B cell (primary cell): ENCODE measurements around the gene ITPKB. TPM values are rescaled to one million over a fixed set of nuclear protein-coding genes. Genes with fewer than 3 reads are reported as not detected.

ENCODE experiments used
- ATAC-seq: fragments of 200-7000 bp; cut with Tn5 transposase; one replicate; pipeline ENCODE4 v1.10.0; 2021; ENCODE audit warnings: low read depth, mild to moderate bottlenecking, moderate number of reproducible peaks, moderate library complexity
- CTCF ChIA-PET: fragments of 350-600 bp; sonication (Branson Sonifier 250); formaldehyde crosslinking; loops from one replicate; lab custom pipeline; 2021; ENCODE audit warnings: antibody characterized with exemption, inconsistent platforms; lab: Charles Lee
- POLR2A ChIA-PET: fragments of 350-600 bp; sonication (Branson Sonifier 250); formaldehyde crosslinking; loops from one replicate; lab custom pipeline; 2021; ENCODE audit warnings: antibody characterized with exemption; lab: Charles Lee
- DNase-seq: peaks from one replicate; pipeline ENCODE4 v3.0.0; 2013
- H2AFZ ChIP-seq: 2 replicates; pipeline ENCODE4 v1.6.1; 2012; ENCODE audit warnings: mild to moderate bottlenecking, low read depth, low read length; ENCODE audit not compliant: insufficient read depth, poor library complexity, severe bottlenecking
- H3K27ac ChIP-seq, 2 donors: 1 replicate in 1 of 2; 2 replicates in 1 of 2; pipeline ENCODE4 v1.5.1; 2012 to 2013; ENCODE audit warnings: low read length in 2 of 2, mild to moderate bottlenecking in 2 of 2, moderate library complexity in 1 of 2
- H3K27me3 ChIP-seq, 4 experiments: fragments of 200-600 bp in 1 of 4; sonication (generic) in 1 of 4; replicated peaks in 1 of 4; 1 replicate in 2 of 4; 2 replicates in 2 of 4; pipeline versions ENCODE4 v1.6.1 to v1.7.0; 2013 to 2016; ENCODE audit warnings: low read length in 3 of 4, mild to moderate bottlenecking in 2 of 4, mixed read lengths in 1 of 4, moderate library complexity in 1 of 4; ENCODE audit not compliant: insufficient read depth in 4 of 4, control insufficient read depth in 3 of 4; ENCODE audit errors: control extremely low read depth in 1 of 4
- H3K36me3 ChIP-seq, 2 experiments: replicated peaks in 1 of 2; 1 replicate in 1 of 2; 2 replicates in 1 of 2; pipeline versions ENCODE4 v1.6.1 to v1.7.1; 2013; ENCODE audit warnings: low read length in 1 of 2; ENCODE audit not compliant: insufficient read depth in 2 of 2, control insufficient read depth in 1 of 2; ENCODE audit errors: control extremely low read depth in 1 of 2, extremely low read depth in 1 of 2
- H3K4me1 ChIP-seq, 2 donors: fragments of 200-600 bp in 1 of 2; sonication (generic) in 1 of 2; 1 replicate in 1 of 2; 2 replicates in 1 of 2; pipeline versions ENCODE4 v1.5.1 to v1.6.1; 2013 to 2017; ENCODE audit warnings: low read length in 2 of 2; ENCODE audit not compliant: control insufficient read depth in 2 of 2, insufficient read depth in 2 of 2
- H3K4me2 ChIP-seq: replicated peaks from 2 replicates; pipeline ENCODE3; 2012; ENCODE audit warnings: mild to moderate bottlenecking, low read depth, low read length; ENCODE audit not compliant: poor library complexity, severe bottlenecking
- H3K4me3 ChIP-seq, 5 experiments: fragments of 200-600 bp in 1 of 5; sonication (generic) in 1 of 5; 1 replicate in 3 of 5; 2 replicates in 2 of 5; pipeline versions ENCODE4 v1.5.1 to v1.7.0; 2011 to 2016; ENCODE audit warnings: low read length in 4 of 5, mild to moderate bottlenecking in 4 of 5, low read depth in 2 of 5, control low read depth in 1 of 5, moderate library complexity in 1 of 5; ENCODE audit not compliant: insufficient read depth in 1 of 5; ENCODE audit errors: control extremely low read depth in 1 of 5, extremely low read depth in 1 of 5
- H3K79me2 ChIP-seq: fragments of 200-600 bp; sonication (generic); one replicate; pipeline ENCODE4 v1.6.0; 2016; ENCODE audit warnings: low read length; ENCODE audit not compliant: control insufficient read depth, insufficient read depth
- H3K9ac ChIP-seq: fragments of 200-600 bp; sonication (generic); 2 replicates; pipeline ENCODE4 v1.6.1; 2017; ENCODE audit warnings: mild to moderate bottlenecking, low read length, moderate library complexity
- H3K9me3 ChIP-seq, 3 donors: one replicate each; pipeline versions ENCODE4 v1.6.1 to v1.7.1; 2013; ENCODE audit warnings: low read length in 2 of 3; ENCODE audit not compliant: control insufficient read depth in 2 of 3, insufficient read depth in 1 of 3; ENCODE audit errors: control extremely low read depth in 1 of 3
- H4K20me1 ChIP-seq: 2 replicates; pipeline ENCODE4 v1.6.0; 2012; ENCODE audit warnings: mild to moderate bottlenecking, low read length; ENCODE audit not compliant: insufficient read depth, control insufficient read depth, poor library complexity, severe bottlenecking
- H3K27ac Mint-ChIP-seq: one replicate; pipeline ENCODE4 v1.8.0; 2021; ENCODE audit warnings: mixed read lengths
- H3K27me3 Mint-ChIP-seq: one replicate; pipeline ENCODE4 v1.8.0; 2021; ENCODE audit warnings: mixed read lengths
- H3K4me1 Mint-ChIP-seq: one replicate; pipeline ENCODE4 v1.8.0; 2021; ENCODE audit warnings: mixed read lengths
- H3K4me3 Mint-ChIP-seq: one replicate; pipeline ENCODE4 v1.8.0; 2021; ENCODE audit warnings: mixed read lengths
- H3K9me3 Mint-ChIP-seq: one replicate; pipeline ENCODE4 v1.8.0; 2022; ENCODE audit warnings: mixed read lengths; ENCODE audit not compliant: insufficient read depth
- CTCF ChIP-seq: fragments of 200-600 bp; IDR thresholded peaks from one replicate; pipeline ENCODE4 v1.8.0; 2022; ENCODE audit warnings: antibody characterized with exemption, mild to moderate bottlenecking
- EZH2 ChIP-seq: IDR thresholded peaks from 2 replicates; pipeline ENCODE4 v1.6.1; 2012; ENCODE audit warnings: borderline replicate concordance, low read depth, mild to moderate bottlenecking, moderate library complexity, low read length; ENCODE audit not compliant: insufficient read depth, poor library complexity, severe bottlenecking
- WGBS: methylation state at CpG from one replicate; pipeline ENCODE4 v1.1.5; 2013; ENCODE audit warnings: missing lambda C conversion rate; ENCODE audit not compliant: insufficient coverage; 5-methylcytosine and 5-hydroxymethylcytosine counted together
- intact Hi-C: fragments of 100-400 bp; cut with micrococcal nuclease; formaldehyde crosslinking; loops from one replicate; pipeline ENCODE4 v1.10.0; 2022
- polyA minus RNA-seq: library from RNA; depleted of rRNA, polyadenylated mRNA; stranded (reverse); fragments of >200 nt; gene quantifications from 2 replicates; pipeline ENCODE4 v1.2.3, GENCODE V29; 2012
- polyA plus RNA-seq: library from polyadenylated mRNA; depleted of rRNA; stranded (reverse); fragments of >200 nt; gene quantifications from 2 replicates; pipeline ENCODE4 v1.2.3, GENCODE V29; 2012
- total RNA-seq, 2 donors: library from RNA; stranded (reverse); fragments of 120-200 nt in 1 of 2; gene quantifications; 1 replicate in 1 of 2; 2 replicates in 1 of 2; pipeline versions ENCODE4 v1.2.3 to v1.2.4, GENCODE V29; 2013 to 2022

ITPKB gene
- total RNA-seq (93.5 and 99.9 TPM in 2 replicates), polyA plus RNA-seq (21.8 and 28.5 TPM in 2 replicates), polyA minus RNA-seq (32.2 and 56.2 TPM in 2 replicates)
- total RNA-seq (2013), result 31.8 TPM

DNA sequence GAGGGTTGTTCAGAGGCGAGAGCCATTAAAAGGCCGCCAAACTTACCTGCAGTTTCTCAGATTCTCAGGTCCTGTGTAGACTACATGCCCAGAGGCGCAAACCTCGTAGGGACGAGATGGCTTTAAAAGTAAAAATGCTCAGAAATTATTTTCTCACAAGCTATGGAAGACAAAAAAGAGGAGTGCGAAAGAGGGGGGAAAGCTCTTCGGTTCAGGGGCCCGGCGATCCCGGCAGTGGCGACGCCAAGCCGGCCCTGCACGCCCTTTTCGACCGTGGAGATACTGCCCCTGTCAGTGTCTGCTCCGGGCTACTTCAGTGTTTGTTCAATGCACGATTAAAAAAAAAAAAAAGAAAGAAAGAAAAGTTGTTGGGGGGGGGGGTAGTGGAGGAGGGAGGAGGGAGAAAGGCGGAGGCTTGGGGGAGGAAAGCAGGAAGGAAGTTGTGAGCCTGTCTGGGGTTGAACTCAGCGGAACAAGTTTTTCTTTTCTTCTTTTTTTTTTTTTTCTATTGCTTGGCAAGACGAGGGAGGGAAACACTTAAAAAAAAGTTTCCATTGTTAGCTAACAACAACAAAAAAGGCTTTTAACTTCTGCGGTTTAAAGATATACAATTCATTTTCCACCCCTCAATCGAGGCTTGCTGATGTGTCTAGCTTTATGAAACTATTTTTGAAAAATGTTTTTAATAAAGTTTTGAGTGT, at the start of gene ITPKB:
Gene ITPKB (minus strand): TSS at position 288 of the 701 bp plus-strand sequence. CDS start 1,824 bp downstream, outside the sequence.
- Histone ChIP-seq H3K9ac (peak within 1 kb of the TSS; percentile 91), H3K4me2 (peak within 1 kb of the TSS; percentile 92), H2AFZ (peak within 1 kb of the TSS; percentile 83), H3K4me1 (peaks cover 50 to 51% of the 10 kb centered on the region in 2 donors), H3K9me3 (peaks cover 0 to 3% (median 0%) of the 10 kb centered on the region in 3 donors), H3K36me3 (peaks cover 0 to 28% of the 10 kb centered on the region in 2 experiments), H3K27me3 (no peaks in the 10 kb centered on the region), H4K20me1 (peaks cover 31% of the 10 kb centered on the region), H3K79me2 (peaks cover 48% of the 10 kb centered on the region), H3K4me3 (peak within 1 kb of the TSS; percentile 82 to 97 (median 87)), H3K27ac (peak within 1 kb of the TSS; percentile 73 to 78)
- CTCF ChIA-PET, result interaction anchor here (0.7 to 3.1 kb wide), 14 partner anchors 9 to 106 kb away, joined by 3 to 11 read pairs (median 4); no protein-coding TSS in a partner anchor
- DNase-seq, result peak; percentile 80
- Mint-ChIP-seq H3K4me3 (peak within 1 kb of the TSS; percentile 90), H3K27me3 (no peaks in the 10 kb centered on the region), H3K27ac (peak within 1 kb of the TSS; percentile 89), H3K4me1 (peaks cover 48% of the 10 kb centered on the region), H3K9me3 (no peaks in the 10 kb centered on the region)
- peak; percentile 59 for ATAC-seq
- no peak for TF ChIP-seq CTCF
- TF ChIP-seq EZH2, result no peak
- POLR2A ChIA-PET, result interaction anchor here (0.6 to 1.8 kb wide), 7 partner anchors 36 to 113 kb away, joined by 3 to 15 read pairs (median 6); no protein-coding TSS in a partner anchor
- intact Hi-C loops, result loop anchor here (1.0 to 2.0 kb wide), 5 partner anchors 36 to 106 kb away; no protein-coding TSS in a partner anchor
- WGBS, result 1% methylated on average over 16 of the region's 23 CpGs

GRCh38 chr1:226787638-226788037, 48.6 kb upstream of the ITPKB start:
- 100% methylated on average over 5 of the region's 7 CpGs for WGBS
- Mint-ChIP-seq H3K4me1 (peaks cover 4% of the 10 kb centered on the region), H3K27me3 (peaks cover 3% of the 10 kb centered on the region), H3K9me3 (no peaks in the 10 kb centered on the region), H3K4me3 (no peak overlapping the region), H3K27ac (no peak overlapping the region)
- DNase-seq, result no peak
- ChIA-PET POLR2A (no interaction called here), CTCF (no interaction called here)
- H3K9ac ChIP-seq, result no peak overlapping the region
- no peak overlapping the region for H3K4me3 ChIP-seq
- intact Hi-C loops, result no loop called here
- no peak overlapping the region for H3K4me2 ChIP-seq
- no peak for ATAC-seq
- TF ChIP-seq CTCF, result no peak
- no peak for TF ChIP-seq EZH2
- no peaks in the 10 kb centered on the region for H3K9me3 ChIP-seq
- H4K20me1 ChIP-seq, result no peaks in the 10 kb centered on the region
- no peaks in the 10 kb centered on the region for H3K4me1 ChIP-seq
- no peak overlapping the region for H2AFZ ChIP-seq
- H3K36me3 ChIP-seq, result no peaks in the 10 kb centered on the region
- H3K27me3 ChIP-seq, result peaks cover 0 to 2% (median 0%) of the 10 kb centered on the region in 4 experiments
- H3K79me2 ChIP-seq, result no peaks in the 10 kb centered on the region
- H3K27ac ChIP-seq, result no peak overlapping the region
